Neural progenitor cell (in vitro differentiated cells): ENCODE data around the gene RENBP.

Experiments used
- EZH2 ChIP-seq: fragments of 200-600 bp; sonication (generic); IDR thresholded peaks from 2 replicates; pipeline ENCODE4 v1.6.1; 2017; ENCODE audit warnings: antibody characterized with exemption, mild to moderate bottlenecking, moderate library complexity
- EZH2phosphoT487 ChIP-seq: fragments of 200-600 bp; sonication (generic); IDR thresholded peaks from 2 replicates; pipeline ENCODE4 v1.6.1; 2017; ENCODE audit warnings: antibody characterized with exemption
- TF ChIP-seq, protein P1 (sequence below): fragments of 200-600 bp; sonication (generic); IDR thresholded peaks from 2 replicates; pipeline ENCODE4 v1.5.1; 2017; ENCODE audit warnings: antibody characterized with exemption, mild to moderate bottlenecking

GRCh38 chrX:153933748-153934147, 10.7 kb downstream of the RENBP start:
- no peak for TF ChIP-seq EZH2
- TF ChIP-seq, protein P1, sequence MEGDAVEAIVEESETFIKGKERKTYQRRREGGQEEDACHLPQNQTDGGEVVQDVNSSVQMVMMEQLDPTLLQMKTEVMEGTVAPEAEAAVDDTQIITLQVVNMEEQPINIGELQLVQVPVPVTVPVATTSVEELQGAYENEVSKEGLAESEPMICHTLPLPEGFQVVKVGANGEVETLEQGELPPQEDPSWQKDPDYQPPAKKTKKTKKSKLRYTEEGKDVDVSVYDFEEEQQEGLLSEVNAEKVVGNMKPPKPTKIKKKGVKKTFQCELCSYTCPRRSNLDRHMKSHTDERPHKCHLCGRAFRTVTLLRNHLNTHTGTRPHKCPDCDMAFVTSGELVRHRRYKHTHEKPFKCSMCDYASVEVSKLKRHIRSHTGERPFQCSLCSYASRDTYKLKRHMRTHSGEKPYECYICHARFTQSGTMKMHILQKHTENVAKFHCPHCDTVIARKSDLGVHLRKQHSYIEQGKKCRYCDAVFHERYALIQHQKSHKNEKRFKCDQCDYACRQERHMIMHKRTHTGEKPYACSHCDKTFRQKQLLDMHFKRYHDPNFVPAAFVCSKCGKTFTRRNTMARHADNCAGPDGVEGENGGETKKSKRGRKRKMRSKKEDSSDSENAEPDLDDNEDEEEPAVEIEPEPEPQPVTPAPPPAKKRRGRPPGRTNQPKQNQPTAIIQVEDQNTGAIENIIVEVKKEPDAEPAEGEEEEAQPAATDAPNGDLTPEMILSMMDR: no peak
- TF ChIP-seq EZH2phosphoT487: no peak
